Measurements from ENCODE around the gene INPP5F. TPM values are rescaled to one million over a fixed set of nuclear protein-coding genes. Genes with fewer than 3 reads are reported as not detected.

The INPP5F gene
- total RNA-seq, 2 donors from 2014 or later, result 17.1 to 23.7 TPM

DNA sequence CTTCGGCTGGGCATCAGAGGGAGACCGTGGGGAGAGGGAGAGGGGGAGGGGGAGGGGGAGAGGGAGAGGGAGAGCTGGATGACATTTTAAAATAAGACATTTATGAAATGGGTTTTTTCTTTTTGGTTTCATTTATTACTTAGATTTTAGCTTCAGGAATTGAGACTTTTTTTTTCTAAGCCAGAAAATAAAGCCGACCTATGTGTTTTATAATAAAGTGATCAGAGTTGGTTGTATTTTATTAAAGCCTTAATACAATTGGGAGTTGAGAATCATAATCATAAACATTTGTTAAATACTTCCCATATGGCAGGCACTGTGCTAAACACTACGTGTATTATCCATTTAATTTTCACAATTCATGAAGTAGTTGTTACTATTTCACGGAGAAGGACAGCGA lies 70.2 kb downstream of the INPP5F start:
- Histone ChIP-seq H3K4me3 (no peak overlapping the region), H3K27ac (no peak overlapping the region), H3K36me3 (no peaks in the 10 kb centered on the region), H3K9me3 (no peaks in the 10 kb centered on the region), H3K4me1 (ENCODE audit: control insufficient read depth in 1 of 2, low read depth in 2 of 2) (no peaks in the 10 kb centered on the region), H3K27me3 (replicated peaks; ENCODE audit: insufficient read depth) (no peaks in the 10 kb centered on the region)
- DNase-seq (ENCODE audit: low spot score) (no peak), ATAC-seq (ENCODE audit: insufficient number of reproducible peaks, low FRiP score, low read depth) (no peak)
- no peak for TF ChIP-seq CTCF (IDR thresholded peaks at IDR 0.05)

- ATAC-seq (ENCODE audit: insufficient number of reproducible peaks, low FRiP score, low read depth) (no peak), DNase-seq (ENCODE audit: low spot score) (no peak)
- Histone ChIP-seq H3K4me3 (no peak overlapping the region), H3K27me3 (replicated peaks; ENCODE audit: insufficient read depth) (no peaks in the 10 kb centered on the region), H3K36me3 (peaks cover 7% of the 10 kb centered on the region), H3K27ac (no peak overlapping the region), H3K4me1 (ENCODE audit: control insufficient read depth in 1 of 2, low read depth in 2 of 2) (peaks cover 0 to 10% of the 10 kb centered on the region in 2 donors), H3K9me3 (no peaks in the 10 kb centered on the region)
- no peak for TF ChIP-seq CTCF (IDR thresholded peaks at IDR 0.05)
These were observed 75.3 kb downstream of the INPP5F start for GRCh38 chr10:119801176-119801575.

DNA sequence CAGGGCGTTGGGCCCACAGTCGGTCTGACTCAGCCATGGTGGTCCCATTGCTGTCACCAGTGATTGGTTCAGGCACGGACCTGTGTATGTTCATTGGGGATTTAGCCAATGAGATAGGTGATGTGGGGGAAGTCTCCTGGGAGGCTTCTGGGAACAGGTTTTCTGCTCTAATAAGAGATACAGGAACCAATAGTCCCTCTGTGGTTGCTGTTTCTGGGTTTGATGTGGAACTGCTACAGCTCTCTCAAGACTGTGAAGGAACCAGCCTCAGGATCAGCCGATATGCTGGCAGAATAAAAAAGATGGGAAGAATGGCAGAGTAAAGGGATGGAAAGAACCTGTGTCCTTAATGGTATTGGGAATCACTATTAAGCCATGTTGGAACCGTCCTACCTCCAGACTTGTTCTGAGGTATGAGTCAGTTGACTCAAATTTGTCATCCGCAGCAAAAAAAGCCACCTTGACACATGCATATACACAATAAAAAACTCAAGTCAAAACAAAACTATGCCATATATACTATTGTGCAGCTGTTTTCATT lies 76.2 kb downstream of the INPP5F start:
- Histone ChIP-seq H3K27me3 (replicated peaks; ENCODE audit: insufficient read depth) (no peaks in the 10 kb centered on the region), H3K4me1 (ENCODE audit: control insufficient read depth in 1 of 2, low read depth in 2 of 2) (peaks cover 0 to 10% of the 10 kb centered on the region in 2 donors), H3K36me3 (peaks cover 7% of the 10 kb centered on the region), H3K27ac (no peak overlapping the region), H3K4me3 (no peak overlapping the region), H3K9me3 (no peaks in the 10 kb centered on the region)
- no peak for TF ChIP-seq CTCF (IDR thresholded peaks at IDR 0.05)
- no peak for DNase-seq (ENCODE audit: low spot score)
- no peak for ATAC-seq (ENCODE audit: insufficient number of reproducible peaks, low FRiP score, low read depth)

DNA sequence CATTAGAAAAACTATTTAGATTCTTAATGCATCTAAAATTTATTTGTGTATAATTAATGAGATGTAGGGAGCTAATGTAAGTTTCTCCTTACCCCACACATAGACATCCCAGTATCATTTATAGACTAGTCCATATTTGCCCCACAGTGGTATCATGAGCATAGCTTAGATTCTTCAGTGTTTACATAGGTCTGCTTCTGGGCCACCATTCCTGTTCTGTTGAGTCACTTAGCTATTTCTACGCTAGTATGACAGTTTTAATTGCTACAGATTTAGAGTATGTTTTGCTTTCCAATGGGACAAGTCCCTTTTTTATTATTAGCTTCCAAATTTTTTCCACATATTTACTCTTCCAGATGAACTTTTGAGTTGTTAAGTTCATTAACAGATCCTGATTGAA lies 77.4 kb downstream of the INPP5F start:
- no peaks in the 10 kb centered on the region for H3K27me3 ChIP-seq (replicated peaks; ENCODE audit: insufficient read depth)
- TF ChIP-seq CTCF (IDR thresholded peaks at IDR 0.05), result no peak
- peaks cover 7% of the 10 kb centered on the region for H3K36me3 ChIP-seq
- H3K27ac ChIP-seq, result peak overlapping the region in 1 of 2 donors; percentile 62
- H3K4me1 ChIP-seq (ENCODE audit: control insufficient read depth in 1 of 2, low read depth in 2 of 2), result peaks cover 0 to 10% of the 10 kb centered on the region in 2 donors
- H3K4me3 ChIP-seq, result no peak overlapping the region
- DNase-seq (ENCODE audit: low spot score) (no peak), ATAC-seq (ENCODE audit: insufficient number of reproducible peaks, low FRiP score, low read depth) (no peak)
- H3K9me3 ChIP-seq, result no peaks in the 10 kb centered on the region

- Histone ChIP-seq H3K27ac (peak overlapping the region in 1 of 2 donors; percentile 25), H3K9me3 (no peaks in the 10 kb centered on the region), H3K4me3 (no peak overlapping the region), H3K27me3 (replicated peaks; ENCODE audit: insufficient read depth) (no peaks in the 10 kb centered on the region), H3K4me1 (ENCODE audit: control insufficient read depth in 1 of 2, low read depth in 2 of 2) (peaks cover 0 to 10% of the 10 kb centered on the region in 2 donors), H3K36me3 (peaks cover 7% of the 10 kb centered on the region)
- no peak for DNase-seq (ENCODE audit: low spot score)
- no peak for TF ChIP-seq CTCF (IDR thresholded peaks at IDR 0.05)
- ATAC-seq (ENCODE audit: insufficient number of reproducible peaks, low FRiP score, low read depth), result no peak
These were observed 79.9 kb downstream of the INPP5F start for GRCh38 chr10:119805702-119806230.

Data from thoracic aorta (tissue), 2 donors.